ENCODE data around the gene AMIGO3. TPM values are rescaled to one million over a fixed set of nuclear protein-coding genes. Genes with fewer than 3 reads are reported as not detected.

AMIGO3 gene
- total RNA-seq, 1 experiment from 2014 or later, result 0.73 TPM

DNA sequence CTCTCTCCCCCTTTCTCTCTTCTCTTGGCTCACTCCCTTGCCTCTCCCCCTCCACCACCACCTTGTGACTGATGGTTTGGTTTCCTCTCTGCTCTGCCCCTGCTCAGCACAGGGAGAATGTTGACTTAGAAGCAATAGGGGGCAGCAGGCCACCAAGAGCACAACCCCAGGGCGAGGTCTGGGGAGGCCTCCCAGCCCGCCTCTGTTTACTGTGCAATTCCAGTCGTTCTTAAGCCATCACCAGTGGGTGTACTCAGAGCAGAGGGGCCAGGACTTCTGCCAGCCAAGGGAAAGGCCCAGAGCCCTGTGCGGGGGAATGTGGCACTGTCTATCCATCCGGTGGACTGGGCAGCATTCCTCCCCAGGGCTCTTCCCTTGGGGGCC, 51.1 kb downstream of the AMIGO3 start:
- intact Hi-C loops (cut with micrococcal nuclease; ENCODE audit: unreplicated experiment), result no loop called here
- Mint-ChIP-seq H3K4me1 (ENCODE audit: low read depth, unreplicated experiment) (peaks cover 30% of the 10 kb centered on the region), H3K36me3 (ENCODE audit: insufficient read depth, unreplicated experiment) (peaks cover 7% of the 10 kb centered on the region), H3K4me3 (ENCODE audit: low read depth, unreplicated experiment) (no peak overlapping the region), H3K27me3 (ENCODE audit: unreplicated experiment) (no peaks in the 10 kb centered on the region), H3K27ac (ENCODE audit: unreplicated experiment) (no peak overlapping the region), H3K9me3 (ENCODE audit: low read depth, unreplicated experiment) (no peaks in the 10 kb centered on the region)
- TF ChIP-seq, protein P1, sequence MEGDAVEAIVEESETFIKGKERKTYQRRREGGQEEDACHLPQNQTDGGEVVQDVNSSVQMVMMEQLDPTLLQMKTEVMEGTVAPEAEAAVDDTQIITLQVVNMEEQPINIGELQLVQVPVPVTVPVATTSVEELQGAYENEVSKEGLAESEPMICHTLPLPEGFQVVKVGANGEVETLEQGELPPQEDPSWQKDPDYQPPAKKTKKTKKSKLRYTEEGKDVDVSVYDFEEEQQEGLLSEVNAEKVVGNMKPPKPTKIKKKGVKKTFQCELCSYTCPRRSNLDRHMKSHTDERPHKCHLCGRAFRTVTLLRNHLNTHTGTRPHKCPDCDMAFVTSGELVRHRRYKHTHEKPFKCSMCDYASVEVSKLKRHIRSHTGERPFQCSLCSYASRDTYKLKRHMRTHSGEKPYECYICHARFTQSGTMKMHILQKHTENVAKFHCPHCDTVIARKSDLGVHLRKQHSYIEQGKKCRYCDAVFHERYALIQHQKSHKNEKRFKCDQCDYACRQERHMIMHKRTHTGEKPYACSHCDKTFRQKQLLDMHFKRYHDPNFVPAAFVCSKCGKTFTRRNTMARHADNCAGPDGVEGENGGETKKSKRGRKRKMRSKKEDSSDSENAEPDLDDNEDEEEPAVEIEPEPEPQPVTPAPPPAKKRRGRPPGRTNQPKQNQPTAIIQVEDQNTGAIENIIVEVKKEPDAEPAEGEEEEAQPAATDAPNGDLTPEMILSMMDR (IDR thresholded peaks at IDR 0.05; ENCODE audit: unreplicated experiment), result no peak
- CTCF ChIA-PET, result interaction anchor here (1.4 kb wide), 1 partner anchor 128 kb away, joined by 7 read pairs; no protein-coding TSS in a partner anchor
- BruUV-seq (replicated peaks), result no TSS peak
- no peak for DNase-seq

DNA sequence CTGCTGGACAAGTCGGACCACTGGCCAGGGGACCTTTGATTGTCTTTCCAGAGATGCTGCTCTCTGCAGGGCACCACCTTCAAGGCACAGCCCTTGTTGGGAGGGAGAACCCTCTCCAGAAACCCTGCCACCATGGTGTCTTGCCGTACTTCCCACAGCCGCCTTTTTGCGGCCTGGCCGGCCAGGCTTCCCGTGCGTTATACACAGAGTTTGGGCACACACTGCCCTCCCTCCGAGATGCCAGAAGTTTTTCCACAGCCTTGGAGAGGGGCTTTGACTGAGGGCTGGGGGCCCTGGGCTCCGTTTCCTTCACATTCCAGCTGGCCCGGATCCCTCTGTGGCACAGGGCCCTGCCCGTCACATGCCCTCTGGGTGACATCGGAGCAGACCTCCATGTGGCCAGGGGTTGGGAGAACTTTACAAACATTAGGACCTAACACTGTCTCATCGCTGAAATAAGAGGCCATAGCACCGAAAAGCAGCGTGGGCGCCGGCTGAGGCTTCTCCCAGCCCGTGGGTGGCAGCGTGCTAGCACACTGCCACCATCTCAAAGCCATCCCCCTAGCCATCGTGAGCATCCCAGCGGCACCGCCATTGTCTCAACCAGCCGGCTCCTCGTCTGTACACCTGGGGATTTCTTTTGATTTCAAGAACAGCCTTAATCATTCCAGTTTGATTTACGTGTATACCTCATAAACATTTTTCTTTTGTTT, 51.6 kb downstream of the AMIGO3 start:
- H3K9me3 Mint-ChIP-seq (ENCODE audit: low read depth, unreplicated experiment), result no peaks in the 10 kb centered on the region
- intact Hi-C loops (cut with micrococcal nuclease; ENCODE audit: unreplicated experiment), result no loop called here
- peaks cover 4% of the 10 kb centered on the region for H3K36me3 Mint-ChIP-seq (ENCODE audit: insufficient read depth, unreplicated experiment)
- CTCF ChIA-PET, result no interaction called here
- no peaks in the 10 kb centered on the region for H3K27me3 Mint-ChIP-seq (ENCODE audit: unreplicated experiment)
- TF ChIP-seq, protein P1 (IDR thresholded peaks at IDR 0.05; ENCODE audit: unreplicated experiment), result no peak
- no peak overlapping the region for H3K27ac Mint-ChIP-seq (ENCODE audit: unreplicated experiment)
- DNase-seq, result no peak
- no peak overlapping the region for H3K4me3 Mint-ChIP-seq (ENCODE audit: low read depth, unreplicated experiment)
- peaks cover 30% of the 10 kb centered on the region for H3K4me1 Mint-ChIP-seq (ENCODE audit: low read depth, unreplicated experiment)
- BruUV-seq (replicated peaks), result no TSS peak

Other genes with a start within 250 kb of the AMIGO3 start
- gene DAG1, start 249.4 kb downstream of the AMIGO3 start, total RNA-seq (2022), result 164 and 226 TPM in 2 replicates
- gene BSN, start 165.2 kb downstream of the AMIGO3 start, total RNA-seq (2022), result 0.71 and 0.92 TPM in 2 replicates
- gene APEH, start 45.3 kb downstream of the AMIGO3 start, total RNA-seq (2022), result 187 and 207 TPM in 2 replicates
- gene MST1, start 30.2 kb downstream of the AMIGO3 start, total RNA-seq (2022), result 8.0 and 10.5 TPM in 2 replicates
- 38.6 and 52.5 TPM in 2 replicates for gene RNF123, start 30.1 kb downstream of the AMIGO3 start, total RNA-seq (2022)
- 35.8 and 42.4 TPM in 2 replicates for gene GMPPB, start 4.3 kb upstream of the AMIGO3 start, total RNA-seq (2022)
- 30.3 and 31.8 TPM in 2 replicates for gene IP6K1, start 66.9 kb upstream of the AMIGO3 start, total RNA-seq (2022)
- not detected in 2 replicates for gene CDHR4, start 80.2 kb upstream of the AMIGO3 start, total RNA-seq (2022)
- 0.35 TPM in 1 of 2 replicates, not detected in the other for gene INKA1, start 83.6 kb upstream of the AMIGO3 start, total RNA-seq (2022)
- gene UBA7, start 94.3 kb upstream of the AMIGO3 start, total RNA-seq (2022), result 26.3 and 40.9 TPM in 2 replicates
- gene TRAIP, start 136.9 kb upstream of the AMIGO3 start, total RNA-seq (2022), result 28.2 and 29.7 TPM in 2 replicates
- gene CAMKV, start 150.2 kb upstream of the AMIGO3 start, total RNA-seq (2022), result 0.38 and 0.83 TPM in 2 replicates
- 169 and 218 TPM in 2 replicates for gene MST1R, start 184.2 kb upstream of the AMIGO3 start, total RNA-seq (2022)
- gene MON1A, start 210.1 kb upstream of the AMIGO3 start, total RNA-seq (2022), result 8.4 and 10.6 TPM in 2 replicates
- 69.6 and 72.1 TPM in 2 replicates for gene RBM6, start 220.5 kb upstream of the AMIGO3 start, total RNA-seq (2022)